Body of pancreas (tissue), 4 donors: ENCODE data around the gene DENND5B.

Experiments used
- CTCF ChIP-seq, 7 experiments: fragments of 450-650 bp in 4 of 7; fragments of 200-600 bp in 3 of 7; sonication (generic) in 3 of 7; IDR thresholded peaks; one replicate each; pipeline ENCODE4 v1.5.1; 2016 to 2019; ENCODE audit warnings: antibody characterized with exemption in 7 of 7
- POLR2A ChIP-seq, 3 donors: fragments of 450-650 bp; IDR thresholded peaks; one replicate each; pipeline ENCODE4 v1.6.1; 2016; ENCODE audit warnings: antibody characterized with exemption in 3 of 3, mild to moderate bottlenecking in 2 of 3

- no peak for TF ChIP-seq POLR2A (IDR thresholded peaks at IDR 0.05)
- TF ChIP-seq CTCF (IDR thresholded peaks at IDR 0.05), result no peak
These were observed 22.4 kb downstream of the DENND5B start for GRCh38 chr12:31568498-31568897.
